Activated CD4-positive, alpha-beta T cell treated with anti-CD3 and anti-CD28 coated beads for 1 hour (primary cell): ENCODE data around the gene WIPF3.

Experiments used
- DNase-seq: peaks from one replicate; pipeline ENCODE4 v3.0.0-alpha.2; 2020

The WIPF3 gene

DNA sequence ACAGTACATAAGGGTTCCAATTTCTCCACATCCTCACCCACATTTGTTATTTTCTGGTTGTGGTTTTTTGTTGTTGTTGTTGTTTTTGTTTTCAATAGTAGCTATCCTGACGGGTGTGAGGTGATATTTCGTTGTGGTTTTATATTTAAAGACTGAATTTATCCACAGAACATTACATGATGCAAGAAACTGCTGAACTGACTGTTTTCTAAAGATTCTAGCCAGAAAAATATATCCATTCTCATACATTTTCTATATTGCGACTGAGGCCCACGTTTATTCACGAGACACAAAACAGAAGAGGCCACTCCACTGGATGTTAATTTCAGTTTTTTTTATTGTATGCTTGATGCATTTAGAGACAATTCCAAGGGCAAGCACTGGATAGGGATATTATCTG lies 113.5 kb downstream of the WIPF3 start:
- DNase-seq: no peak

DNA sequence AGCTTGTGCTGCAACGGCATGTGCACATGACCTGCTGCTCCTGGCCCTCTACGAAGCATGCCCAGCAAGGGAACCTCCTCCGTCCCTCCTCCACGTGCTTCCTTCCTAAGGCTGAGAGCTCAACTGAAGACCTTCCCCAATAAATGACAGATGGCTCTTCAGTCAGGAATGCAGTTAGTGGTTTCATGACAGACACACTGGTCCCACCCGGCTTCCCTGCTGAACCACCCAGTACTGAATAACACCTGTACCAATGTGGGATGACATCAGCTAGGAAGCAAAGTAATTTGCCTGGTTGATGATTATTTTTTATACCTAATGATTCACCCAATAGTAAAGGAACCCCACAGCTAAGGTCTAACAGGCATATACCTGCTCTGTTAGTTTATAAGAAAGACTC lies 114.2 kb downstream of the WIPF3 start:
- DNase-seq: no peak

DNA sequence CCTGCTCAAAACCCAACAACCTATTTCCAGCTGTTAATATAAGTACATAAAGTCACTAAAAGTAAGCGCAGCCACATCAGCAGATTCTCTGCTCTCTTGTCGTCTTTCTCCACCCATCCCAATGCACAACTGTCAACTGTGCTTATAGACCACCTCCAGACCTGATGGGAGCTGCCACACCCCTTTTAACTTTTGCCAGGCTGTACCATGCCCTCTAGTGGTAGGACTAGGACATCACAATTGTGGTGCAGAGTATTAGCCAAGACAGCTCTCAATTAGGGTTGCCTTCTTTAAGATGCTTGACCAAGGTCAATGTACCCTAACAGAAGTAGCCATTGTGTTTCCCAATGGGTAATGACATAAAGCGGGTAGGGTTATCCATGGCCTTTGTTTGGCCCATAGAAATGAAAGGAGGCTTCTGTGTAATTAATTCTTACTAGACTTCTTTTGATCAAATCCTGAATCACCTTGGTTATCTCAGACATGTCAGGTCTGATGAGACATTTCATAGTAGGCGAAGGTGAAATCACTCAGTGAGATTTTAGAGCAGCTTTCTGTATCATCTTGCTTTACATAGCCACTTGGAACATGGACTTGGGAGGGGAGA lies 115.2 kb downstream of the WIPF3 start:
- DNase-seq: no peak

DNA sequence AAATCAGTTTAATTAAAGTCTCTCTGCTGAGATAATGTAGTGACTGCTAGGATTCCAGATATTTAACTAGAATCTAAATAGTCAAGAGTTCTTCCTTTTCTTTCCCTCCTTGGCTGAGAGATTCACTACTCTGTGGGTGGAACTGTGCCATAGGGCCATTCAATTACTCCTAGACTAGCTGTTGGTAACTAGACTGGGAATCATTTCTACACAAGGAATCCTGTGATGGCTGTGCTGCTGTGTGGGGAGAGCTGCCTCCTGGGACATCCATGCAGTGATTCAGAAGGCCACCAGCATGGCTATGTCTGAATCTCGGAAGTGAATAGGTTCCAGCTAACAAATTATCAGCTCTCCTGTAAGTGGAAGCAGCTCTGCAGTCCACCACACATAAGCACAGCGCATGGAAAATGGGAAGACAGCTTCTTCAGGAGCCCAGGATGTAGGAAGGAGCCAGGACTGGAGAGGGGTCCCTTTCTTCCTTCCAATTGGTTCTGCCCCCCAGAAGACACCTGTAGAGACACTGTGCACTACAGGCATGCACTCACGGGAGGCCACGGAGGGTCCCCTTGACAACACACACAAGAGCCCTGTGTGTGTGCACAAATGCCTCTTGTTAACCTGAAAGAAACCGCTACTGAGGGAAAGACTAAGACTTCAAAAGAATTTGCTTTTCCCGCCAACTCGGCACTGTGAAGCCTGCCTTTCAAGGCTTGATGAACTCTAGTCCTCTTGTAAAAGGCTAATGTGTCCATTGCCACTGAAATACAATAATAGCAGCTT lies 116.8 kb downstream of the WIPF3 start:
- DNase-seq: no peak

DNA sequence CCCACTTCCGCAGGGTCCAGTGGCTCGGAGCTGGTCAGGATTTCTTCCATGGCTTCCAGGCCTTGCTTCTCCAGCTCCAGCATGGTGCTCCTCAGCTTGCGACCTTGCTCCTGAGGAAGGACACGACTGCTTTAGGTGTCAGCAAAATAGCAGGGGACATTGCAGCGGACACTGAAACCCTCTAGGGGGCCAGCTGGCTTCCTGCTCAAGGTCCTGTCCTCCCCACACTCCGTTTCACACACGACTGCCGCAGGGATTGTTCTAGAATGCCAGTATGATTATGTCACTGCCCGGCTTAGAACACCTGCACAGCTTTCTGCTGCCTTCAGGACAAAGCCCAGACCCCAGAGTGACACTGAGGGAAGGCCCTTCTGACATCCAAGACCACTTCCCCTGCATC lies 117.7 kb downstream of the WIPF3 start:
- no peak for DNase-seq

DNA sequence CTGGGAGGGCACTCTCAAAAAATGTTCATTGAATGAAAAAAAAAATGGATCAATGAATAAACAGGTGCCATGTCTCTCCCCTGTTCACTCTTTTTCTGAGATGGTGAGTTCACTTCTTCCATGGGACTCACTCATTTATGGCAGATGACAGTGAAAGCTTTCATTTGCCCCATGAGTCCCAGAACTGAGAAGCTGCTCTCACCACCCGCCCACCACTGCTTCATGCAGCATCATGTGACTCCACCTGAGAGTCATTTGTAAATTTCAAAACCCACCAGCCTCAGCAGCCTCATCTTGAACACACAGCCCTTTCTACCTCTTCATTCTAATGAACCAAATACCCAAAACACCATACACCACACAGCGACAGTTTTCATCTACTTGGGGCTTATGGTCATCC lies 118.4 kb downstream of the WIPF3 start:
- no peak for DNase-seq

DNA sequence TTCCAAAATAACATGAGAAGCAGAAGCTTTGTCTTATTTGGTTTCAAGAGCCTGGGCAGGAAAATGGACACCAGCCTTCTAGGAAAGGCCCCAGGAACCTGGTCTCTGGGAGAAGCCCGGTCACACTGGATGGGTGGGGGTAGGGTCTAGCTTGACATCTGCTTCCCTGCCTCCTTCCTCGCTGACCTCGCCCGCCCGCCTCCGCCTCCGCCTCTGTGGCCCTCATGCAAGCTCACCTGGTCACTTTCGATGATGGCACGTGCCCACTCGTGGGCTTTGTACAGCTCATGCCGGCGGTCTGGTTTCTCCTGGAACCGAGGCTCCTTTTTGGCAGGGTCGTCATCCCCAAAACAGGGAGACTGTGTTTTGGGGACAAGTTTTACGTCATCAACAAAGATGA lies 119.9 kb downstream of the WIPF3 start:
- DNase-seq: no peak

DNA sequence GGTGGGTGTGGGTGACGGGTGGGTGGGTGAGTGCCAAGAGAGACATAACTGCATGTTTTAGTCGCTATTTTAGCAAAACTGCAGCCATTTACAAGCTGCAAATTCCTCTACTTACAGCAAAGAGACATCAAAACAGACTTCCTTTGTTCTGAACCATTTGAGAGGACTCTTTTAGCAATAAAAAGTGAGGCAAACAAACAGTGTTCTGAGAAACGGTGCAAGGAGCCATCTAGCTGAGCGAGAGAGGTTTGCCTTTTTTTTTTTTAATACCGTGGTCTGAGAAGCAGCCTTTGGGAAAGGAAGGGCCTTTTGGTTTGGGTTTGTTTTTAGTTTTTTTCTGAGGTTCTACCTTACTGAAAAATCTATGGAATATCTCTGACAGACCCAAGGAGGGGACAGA lies 120.4 kb downstream of the WIPF3 start:
- DNase-seq: no peak

DNA sequence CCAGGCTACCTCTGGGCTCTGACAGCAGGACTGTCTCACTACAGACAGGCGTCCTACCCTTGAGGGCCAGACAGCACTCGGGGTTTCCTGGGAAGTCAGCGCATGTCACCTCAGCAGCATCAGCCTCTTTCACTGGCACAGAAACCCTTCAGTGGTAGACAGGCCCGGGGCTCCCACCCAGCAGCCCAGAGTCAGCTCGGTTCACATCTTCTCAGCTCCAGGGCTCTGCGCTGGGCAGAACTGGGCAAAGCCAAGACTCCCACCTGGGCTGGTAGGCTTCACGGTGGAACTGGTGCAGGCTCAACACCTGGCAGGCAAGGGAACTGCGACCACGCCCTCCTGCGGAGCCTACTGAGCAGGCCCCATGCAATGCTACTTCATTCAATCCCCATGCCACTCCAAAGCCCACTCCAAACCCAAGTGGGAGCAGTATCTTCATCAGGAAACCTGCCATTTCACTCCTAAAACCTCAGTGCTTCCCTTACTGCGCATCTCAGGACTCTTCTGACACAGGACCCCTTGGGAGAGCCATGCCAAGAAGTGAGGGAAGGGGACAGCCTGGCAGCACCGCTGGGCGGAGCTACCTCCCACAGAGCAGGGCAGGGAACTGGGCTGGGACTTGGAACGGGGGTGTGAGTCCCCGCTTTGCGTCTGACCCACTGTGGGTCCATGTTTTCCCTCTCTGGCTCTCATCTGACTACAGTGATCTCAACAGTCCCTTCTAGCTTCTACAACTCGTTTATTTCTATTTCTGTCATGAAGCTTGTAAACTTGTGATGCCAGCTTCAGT lies 122.9 kb downstream of the WIPF3 start:
- DNase-seq: no peak

DNA sequence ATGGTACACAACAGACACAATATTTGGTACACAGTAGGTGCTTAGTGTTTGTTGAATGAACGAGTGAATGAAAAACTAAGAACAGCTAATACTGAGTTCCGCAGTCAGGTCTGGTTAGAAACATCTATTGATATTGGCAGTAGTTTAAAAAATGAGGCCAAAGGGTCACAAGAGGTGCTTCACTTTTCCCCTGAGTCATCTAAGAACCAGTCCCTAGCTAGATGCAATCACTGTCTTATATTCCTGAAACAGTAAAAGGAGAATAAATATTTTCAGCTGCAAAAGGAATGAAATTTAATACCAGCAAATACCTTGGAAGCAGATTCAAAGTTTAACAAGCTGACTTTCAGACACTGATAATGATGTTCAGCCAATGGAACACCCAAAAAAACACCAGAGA lies 128.8 kb downstream of the WIPF3 start:
- DNase-seq: no peak

DNA sequence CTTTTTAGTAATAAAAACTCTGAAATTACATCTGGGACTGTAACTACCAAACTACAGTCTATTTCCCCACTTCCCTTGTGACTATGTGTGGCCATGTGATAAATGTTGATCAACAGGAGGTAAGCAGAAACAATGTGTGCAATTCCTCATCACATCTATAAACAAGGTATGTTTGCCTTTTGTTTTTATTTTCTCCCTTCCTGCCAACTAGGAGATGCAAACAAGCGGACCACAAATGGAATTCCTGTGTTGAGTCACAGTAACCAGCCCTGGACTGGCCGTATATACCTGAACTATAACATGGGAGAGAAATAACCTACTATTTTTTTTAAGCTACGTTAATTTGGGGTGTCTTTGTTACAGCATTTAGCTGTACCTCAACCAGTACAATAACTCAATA lies 130.8 kb downstream of the WIPF3 start:
- no peak for DNase-seq

DNA sequence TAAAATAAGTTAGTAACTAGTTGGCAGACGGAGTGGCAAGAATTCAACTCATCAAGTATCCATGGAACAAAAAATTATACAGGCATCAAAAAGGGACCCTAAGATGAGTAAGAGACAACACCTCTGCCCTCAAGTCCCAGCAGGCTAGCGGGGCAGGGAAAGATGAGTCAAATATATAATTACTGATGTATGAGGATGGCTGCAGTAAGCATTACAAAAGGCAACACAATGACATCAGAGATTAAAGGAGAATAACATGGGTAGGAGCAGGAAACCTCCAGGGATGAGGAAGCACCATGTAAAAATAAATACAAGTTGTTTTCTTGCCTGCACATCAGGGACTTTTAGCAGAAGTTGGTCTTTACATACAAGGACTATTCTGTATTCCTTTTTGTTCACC lies 133.9 kb downstream of the WIPF3 start:
- DNase-seq: no peak

DNA sequence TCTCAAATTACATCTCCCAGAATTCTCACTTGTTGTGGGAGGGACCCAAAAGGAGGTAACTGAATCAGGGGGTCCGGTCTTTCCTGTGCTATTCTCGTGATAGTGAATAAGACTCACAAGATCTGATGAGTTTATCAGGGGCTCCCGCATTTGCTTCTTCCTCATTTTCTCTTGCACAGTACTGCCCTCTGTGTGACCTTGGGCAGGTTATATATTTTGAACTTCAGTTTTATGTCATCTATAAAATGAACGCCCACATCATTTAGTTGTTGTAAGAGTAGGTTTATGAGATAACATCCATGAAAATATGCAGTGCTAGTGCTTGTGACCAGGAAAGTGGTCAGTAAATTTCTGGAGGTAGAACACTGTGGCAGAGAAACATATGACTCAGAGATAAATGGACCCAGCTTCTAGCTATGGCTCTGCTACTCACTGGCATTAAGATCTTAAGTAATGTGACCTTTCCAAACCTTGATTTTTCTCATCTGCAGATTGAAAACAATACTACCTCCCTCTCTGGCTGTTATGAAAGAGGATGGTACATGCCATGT lies 139.0 kb downstream of the WIPF3 start:
- no peak for DNase-seq

DNA sequence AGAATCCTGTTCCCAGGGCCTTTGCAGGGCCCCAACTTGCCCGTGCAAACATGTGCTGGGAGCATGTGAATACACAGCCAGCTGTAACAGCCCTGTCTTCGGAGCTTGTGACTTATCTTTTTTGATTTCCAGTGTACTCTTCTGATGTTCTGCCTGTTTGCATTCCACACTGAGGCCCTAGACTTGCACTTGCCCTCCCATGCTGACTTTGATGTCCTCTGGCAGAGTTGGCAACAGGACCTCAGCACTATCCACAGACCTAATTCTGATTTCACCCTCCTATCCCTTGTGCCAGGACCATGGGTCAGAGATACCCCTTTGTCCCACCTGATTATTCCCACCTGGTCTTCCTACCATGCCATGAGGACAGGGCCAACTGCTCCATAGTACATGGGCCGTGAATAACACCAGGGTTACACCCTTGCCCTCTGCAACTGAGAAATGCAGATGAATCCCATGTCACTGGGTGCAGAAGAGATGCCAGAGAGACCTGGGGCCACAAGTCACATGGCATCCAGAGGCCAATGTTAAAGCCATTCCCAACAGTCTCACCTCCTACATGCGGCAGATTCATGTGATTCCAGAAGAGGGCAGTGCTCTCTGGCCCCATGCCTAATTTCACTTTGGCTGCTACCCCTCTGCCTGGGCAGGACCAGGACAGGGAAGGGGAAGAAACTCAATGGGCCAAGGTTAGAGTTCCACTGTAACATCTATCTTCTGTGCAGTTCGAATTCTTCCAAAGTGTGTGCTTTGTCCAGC lies 140.3 kb downstream of the WIPF3 start:
- no peak for DNase-seq

DNA sequence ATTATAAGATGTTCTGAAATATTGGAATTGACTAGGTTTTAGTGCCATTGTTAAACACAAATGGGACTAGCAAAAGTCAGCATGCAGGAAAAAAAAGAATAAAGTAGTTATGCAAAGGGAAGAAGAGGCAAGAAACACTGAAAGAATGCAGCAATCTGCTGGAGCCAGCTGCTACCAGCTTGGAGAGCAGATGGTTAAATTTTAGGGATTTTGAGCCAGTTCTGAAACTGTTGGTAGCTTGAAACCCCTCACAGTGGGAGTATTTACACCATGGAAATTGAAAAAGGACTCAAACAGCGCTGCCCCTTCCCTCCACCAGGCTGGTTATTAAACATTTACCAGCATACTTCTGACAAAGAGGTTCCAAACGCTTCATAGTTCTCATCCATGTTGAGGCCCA lies 142.3 kb downstream of the WIPF3 start:
- DNase-seq: no peak

DNA sequence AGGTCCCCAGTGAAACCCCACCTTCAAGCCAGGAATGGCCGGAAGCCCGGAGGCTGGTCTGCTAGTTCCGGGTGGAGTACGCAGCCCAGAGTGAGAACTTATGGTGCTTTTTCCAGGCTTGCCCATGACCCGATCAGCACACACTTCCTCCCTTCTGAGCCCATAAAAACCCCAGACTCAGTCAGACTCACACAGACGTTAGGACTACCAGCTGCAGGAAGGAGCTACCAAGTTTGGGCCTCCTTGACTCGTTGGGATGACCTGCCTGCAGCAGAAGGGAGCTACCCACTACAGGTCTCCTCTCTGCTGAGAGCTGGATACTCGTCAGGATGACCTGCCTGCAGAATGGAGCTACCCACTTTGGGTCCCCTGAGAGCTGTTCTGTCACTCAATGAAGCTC lies 144.2 kb downstream of the WIPF3 start:
- DNase-seq: no peak

DNA sequence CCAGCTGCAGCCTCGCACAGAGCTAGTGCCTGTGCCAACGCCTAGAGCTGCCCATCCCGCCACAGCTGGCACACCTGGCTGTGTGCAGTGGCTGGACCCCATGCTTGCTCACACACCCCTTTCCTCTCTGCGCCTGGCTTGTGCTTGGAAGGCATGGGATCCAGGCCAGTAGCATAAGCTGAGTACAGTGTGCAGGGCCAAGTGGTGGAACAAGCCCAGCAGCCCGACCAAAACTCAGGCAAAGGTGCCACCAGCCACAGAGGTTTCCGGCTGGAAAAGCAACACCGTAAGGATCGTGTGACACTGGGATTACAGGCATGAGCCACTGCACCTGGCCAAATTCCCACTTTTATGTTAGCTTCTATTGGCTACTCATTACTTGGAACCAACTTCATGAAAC lies 144.9 kb downstream of the WIPF3 start:
- DNase-seq: no peak

DNA sequence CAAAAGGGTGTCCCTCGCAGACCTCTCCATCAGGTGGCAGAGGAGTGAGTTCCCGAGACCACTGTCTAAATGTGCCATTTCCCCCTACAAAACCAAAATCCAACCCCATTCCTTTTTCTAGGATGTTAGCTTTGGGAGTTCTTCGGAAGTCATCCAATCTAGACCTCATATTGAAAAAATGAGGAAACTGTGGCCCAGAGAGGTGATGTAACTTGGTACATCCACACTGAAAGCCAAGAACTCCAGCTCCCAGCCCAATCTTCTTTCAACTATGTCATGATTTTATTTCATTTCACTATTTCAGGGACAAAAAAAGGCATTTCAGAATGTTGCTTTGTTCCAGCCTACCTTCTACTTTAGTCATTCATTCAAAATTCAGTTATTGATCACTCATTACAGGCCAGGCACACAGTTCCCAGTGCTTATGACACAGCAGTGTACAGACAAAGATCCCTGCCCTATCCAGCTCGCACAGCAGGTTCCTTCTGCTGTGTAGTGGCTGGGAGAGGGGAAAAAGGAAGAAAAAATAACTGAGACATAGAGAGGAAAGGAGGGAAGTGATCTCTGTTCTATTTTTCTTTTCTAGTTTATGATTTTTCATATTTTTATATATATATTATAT lies 147.5 kb downstream of the WIPF3 start:
- DNase-seq: no peak

DNA sequence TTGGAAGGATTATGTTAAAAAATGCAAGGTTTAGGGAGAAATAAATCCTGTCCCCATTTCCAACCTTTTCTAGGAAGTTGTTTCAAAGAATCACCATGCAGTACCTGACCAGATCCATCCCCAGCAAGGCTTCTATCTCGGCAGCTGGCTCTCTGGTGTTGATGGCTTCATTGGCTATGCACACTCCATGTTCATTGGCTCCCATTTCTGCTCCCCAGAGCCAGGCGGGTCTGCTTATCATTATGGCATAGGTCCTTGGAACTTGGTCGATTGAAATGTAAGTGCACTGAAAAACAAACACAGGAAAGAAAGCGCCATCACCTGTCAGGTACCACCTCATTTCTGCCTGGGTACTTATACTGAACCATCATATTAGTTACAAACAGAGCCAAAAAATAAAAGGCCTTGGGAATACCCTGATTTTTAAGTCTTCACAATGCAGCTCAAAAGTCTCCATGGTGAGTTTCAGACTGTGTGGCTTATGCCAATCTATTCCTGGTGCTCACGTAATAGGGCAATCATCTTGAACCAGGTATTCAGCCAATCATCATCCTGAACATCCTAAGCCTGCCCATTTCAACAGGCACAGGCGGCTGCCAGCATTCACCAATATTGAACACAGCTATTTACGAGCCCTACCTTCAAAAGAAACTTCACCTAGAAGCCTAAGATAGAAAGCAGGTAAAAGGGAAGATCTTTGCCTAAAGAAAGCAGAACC lies 148.9 kb downstream of the WIPF3 start:
- no peak for DNase-seq

DNA sequence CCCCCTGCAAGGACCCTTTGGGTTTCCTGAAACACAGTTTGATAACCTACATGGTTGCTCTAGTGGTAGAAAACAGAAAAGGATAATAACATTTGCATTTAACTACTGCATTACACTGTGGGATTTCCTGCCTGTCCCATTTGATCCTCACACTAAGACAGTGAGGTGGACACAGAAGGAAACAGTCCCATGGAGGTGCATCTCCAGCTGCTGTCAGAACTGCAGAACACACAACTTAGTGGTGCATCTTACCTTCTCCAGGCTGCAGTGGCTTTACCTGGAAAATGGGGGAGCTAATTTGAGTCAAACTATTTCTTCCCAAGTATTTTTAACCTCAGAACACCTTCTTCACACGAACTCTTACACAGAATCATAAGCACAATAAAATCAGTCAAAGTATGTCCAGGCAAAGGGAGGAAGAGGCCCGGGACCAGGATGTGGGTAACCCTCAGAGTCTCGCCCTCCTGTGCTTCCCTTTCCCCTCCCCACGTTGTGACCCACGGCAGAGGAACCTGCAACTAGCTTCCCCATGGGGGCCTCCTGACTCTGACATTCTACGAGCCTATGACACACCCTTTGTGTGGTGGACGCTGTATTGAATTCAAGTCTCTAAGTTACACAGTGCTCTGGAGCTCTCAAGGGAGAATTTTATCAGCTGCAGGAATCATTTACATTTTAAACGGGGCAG lies 149.6 kb downstream of the WIPF3 start:
- DNase-seq: no peak

DNA sequence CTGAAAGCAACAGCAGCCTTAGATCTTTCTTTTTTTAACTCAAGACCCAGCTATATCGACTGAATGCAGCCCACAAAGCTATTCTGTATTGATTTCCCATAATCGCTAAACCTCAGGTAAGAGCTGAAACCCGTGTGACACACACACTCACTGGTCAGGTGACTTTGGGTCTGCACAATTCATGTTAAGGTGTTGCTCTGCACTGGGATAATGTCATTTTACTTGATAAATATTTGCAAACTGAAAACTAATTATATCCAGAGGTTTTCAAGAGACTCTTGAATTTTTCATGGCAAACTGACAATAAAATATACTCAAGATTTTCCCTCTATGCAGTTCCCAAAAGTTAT lies 150.2 kb downstream of the WIPF3 start:
- no peak for DNase-seq
